HG02623 (cell line): ENCODE data around the gene B4GAT1.
A peak's percentile ranks its signal among the peaks of the same experiment; 100 is the strongest.

Experiments used
- ATAC-seq: cut with Tn5 transposase; IDR thresholded peaks from one replicate; pipeline ENCODE4 v1.9.1; 2021; ENCODE audit warnings: moderate library complexity; ENCODE audit not compliant: unreplicated experiment

The B4GAT1 gene

DNA sequence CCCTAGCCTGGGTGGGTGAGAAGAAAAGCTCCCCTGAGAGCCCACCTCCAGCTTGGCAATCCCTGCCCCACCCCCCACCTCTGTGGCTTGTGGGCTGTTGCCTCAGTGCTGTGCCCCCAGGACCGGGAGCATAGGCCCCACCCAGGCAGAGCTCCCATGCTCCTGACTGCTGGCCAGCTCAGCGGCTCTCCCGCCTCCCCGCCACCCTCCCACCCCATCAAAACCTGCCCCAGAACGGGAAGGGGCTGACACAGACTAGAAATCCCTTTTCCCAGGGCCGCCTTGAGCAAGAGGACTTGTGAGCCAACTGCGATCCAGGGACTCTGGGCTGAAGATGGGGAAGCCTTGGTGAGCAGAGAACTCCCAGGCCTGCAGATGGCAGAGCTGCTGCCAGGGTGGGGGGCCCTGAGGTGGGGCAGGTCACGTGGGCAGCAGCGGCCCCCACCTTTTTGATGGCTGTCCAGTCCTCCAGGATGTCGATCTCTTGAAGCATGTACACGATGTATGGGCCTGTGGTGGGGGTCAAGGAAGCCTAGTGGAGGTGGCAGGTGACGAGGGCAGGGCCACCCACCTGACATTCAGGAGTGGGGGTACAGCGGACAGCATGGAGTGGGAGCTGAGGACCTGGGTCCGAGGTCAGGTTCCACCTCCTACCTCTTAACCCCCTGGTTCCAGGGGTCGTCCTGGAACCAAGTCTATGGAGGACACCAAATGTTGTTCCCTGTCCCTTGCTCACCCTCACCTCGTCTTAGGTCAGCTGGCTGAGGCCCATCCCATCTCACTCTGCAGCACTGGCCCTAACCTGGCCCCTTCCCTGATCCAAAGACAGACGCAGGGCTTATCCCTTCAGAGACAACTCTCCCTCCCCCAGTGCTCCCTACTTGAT, 8.9 kb downstream of the B4GAT1 start:
- no peak for ATAC-seq

GRCh38 chr11:66337103-66337899, 10.1 kb downstream of the B4GAT1 start:
- ATAC-seq, result no peak

- ATAC-seq, result peak; percentile 49
Observed at GRCh38 chr11:66336234-66337102, 11.0 kb downstream of the B4GAT1 start, which contains the start of gene RIN1. TSS of gene RIN1 (minus strand) at chr11:66336434. CDS start at chr11:66336402, 32 bp downstream.

DNA sequence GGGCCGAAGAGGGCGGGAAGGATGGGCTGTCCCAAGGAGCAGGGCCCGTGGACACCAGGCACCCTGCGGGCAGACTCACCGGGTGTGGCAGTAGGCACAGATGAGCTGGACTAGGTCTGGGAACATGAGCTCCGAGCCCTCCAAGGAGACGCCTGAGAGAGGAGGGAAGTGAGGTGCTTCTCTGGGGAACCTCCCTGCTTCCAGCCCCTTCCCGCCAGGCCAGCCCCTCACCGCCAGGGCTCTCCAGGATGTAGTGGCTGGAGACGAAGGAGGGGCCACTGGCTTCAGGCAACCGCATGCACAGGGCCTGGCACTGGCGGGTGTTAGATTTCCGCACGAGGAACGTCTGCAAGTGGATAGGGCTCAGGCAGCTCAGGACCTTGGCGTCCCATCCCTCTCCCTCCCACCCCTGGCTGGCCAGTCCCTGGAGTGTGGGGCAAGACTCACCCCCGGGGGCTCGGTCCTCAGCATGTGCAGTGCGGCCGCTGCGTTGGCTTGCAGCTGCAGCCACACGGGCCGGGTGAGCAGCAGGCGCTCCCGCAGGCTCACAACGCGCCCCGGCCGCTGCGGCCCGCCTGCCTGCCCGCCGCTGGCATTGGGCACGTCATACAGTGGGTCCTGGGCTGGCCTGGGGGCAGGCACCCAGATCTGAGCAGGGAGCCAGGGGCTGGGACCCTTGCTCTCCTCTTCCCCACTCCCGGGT, 11.7 kb downstream of the B4GAT1 start:
- no peak for ATAC-seq

- ATAC-seq, result no peak
Observed at GRCh38 chr11:66334605-66335442, 12.6 kb downstream of the B4GAT1 start.

- no peak for ATAC-seq
Observed at GRCh38 chr11:66333896-66334604, 13.4 kb downstream of the B4GAT1 start.

DNA sequence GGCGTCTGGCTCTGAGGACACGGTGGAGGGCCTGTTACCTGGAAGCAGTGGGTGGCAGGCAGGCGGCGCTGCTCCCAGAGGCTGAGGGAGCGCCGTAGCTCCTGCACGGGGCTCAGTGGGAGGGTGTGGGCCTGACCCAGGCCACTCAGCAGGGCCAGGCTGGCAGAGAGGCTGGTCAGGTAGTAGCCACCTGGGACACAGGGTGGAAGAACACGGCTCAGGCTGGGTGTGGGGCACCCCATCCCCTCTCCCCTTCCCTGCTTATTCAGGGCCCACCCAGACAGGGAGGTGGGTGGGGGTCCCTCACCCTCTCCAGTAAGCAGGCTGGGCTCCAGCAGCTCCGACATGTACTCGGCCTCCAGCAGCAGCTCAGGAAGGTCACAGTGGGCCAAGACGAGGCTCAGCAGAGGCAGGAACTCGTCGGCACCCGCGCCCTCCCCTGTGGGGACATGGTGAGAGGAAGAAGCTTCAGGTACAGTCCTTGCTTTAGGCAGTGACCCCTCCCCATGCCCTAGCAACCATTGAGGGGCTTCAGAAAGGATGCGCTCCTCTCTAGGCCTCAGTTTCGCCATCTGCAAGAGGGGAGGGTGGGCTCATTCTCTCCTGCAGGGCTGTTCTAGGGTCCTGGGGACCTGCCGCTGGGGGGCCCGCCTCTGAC, 14.1 kb downstream of the B4GAT1 start:
- ATAC-seq, result no peak

DNA sequence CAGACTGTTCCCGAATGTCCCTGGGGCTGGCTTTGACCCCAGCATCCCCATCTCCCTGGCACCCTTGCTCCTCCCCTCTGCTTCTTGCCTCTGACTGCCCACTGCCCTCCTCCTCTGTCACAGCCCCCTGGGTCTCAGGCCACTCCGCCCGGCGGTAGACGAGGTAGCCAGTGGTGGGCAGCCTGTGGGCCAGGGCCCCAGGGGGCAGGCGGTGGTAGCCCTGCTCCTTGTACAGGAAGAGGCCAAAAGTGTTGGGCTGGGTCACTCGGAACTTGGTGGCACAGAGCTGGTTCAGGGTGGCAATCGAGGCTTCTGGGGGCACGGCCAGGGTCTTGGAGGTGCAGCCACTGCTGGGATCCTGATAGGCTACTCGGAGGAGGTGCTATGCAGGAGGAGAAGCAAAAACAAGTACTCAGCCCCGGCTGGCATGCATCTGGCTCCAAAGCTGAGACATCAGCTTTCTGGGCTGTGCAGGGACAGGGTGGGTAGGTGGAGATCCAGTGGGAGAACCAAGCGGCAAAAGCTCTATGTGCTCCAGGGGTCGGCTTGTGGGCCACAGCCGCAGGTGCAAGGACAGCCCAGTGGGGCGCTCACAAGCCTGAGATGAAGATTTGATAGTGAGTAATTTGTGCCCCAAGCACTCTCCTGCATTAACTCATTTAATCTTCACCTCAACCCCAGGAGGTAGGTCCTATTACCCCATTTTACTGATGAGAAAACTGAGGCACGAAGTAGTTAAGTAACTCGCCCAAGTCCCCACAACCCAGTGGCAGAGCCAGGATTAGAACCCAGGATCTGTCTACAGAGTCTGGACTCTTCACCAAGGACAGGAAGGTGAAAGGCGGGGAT, 14.8 kb downstream of the B4GAT1 start:
- ATAC-seq, result no peak

DNA sequence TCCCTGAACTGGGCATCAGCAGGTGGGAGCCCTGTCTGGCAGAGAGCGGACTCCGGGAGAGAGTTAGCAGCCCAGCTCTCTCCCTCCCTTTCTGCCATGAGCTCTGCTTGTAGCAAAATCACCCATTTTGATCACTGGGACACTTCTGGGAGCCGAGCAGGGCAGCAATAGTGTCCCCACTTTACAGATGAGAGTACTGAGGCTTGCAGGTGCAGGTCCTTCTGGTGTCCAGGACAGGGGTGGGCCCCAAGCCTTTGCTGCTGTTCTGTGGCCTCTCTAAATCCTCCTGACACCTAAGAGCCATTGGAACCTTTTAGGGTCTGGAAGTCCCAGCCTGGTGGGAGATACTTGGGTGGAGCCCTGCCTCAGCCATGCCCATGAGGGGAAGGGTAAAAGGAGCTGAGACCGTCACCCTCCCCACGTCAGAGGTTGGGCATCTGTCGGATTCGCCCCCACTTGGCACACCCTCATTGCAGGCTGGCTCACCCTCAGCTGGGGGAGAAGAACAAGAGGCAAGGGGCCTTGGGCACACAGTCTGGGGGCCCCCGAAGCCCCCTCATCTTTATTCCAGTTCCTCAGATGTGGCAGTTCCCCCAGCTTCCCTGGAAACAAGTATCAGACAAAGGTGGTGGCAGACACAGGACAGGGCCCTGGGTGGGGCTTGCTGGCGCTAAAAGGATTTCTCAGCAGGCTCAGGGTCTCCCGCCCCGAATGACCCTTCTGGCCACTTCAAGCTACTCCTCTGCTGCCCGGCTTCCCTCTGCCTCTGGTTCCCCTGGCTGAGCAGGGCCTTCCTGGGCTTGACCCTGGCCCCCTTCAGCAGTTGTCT, 15.7 kb downstream of the B4GAT1 start:
- no peak for ATAC-seq

DNA sequence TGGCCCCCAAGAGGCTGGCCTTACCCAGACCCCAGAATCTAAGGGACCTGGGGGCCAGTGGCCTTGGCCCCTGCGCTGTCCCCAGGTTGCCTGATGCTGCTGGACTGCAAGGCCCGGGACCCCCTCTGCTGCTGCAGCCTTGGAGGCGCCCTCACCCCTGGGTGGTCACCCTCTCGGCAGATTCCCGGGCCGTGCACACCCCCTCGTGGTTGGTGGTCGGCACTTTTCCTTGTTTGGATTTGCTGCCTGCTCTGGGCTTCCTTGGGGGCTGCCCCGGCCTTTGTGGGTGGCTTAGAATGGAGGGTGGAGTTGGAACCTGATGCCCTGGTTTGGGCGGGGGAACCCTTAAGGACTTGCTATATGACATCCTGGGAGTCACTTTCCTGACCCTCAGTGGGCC, 16.5 kb downstream of the B4GAT1 start:
- ATAC-seq, result no peak

DNA sequence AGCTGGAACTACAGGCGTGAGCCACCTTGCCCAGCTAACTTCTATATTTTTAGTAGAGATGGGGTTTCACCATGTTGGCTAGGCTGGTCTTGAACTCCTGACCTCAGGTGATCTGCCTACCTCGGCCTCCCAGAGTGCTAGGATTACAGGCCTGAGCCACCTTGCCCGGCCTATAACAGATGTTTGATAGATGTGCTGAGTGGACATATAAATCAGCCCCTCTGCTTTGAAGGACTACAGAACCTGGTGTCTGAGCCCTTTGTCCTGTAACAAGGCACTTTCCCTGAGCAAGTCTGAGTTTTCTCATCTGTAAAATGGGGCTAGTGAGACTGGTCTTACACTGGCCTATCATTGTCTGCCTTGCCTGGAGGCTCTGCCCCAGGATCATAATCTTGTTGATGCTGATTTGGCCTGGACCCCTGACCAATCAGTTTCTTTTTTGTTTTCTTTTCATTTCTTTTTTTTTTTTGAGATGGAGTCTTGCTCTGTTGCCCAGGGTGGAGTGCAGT, 18.2 kb downstream of the B4GAT1 start:
- ATAC-seq, result no peak

DNA sequence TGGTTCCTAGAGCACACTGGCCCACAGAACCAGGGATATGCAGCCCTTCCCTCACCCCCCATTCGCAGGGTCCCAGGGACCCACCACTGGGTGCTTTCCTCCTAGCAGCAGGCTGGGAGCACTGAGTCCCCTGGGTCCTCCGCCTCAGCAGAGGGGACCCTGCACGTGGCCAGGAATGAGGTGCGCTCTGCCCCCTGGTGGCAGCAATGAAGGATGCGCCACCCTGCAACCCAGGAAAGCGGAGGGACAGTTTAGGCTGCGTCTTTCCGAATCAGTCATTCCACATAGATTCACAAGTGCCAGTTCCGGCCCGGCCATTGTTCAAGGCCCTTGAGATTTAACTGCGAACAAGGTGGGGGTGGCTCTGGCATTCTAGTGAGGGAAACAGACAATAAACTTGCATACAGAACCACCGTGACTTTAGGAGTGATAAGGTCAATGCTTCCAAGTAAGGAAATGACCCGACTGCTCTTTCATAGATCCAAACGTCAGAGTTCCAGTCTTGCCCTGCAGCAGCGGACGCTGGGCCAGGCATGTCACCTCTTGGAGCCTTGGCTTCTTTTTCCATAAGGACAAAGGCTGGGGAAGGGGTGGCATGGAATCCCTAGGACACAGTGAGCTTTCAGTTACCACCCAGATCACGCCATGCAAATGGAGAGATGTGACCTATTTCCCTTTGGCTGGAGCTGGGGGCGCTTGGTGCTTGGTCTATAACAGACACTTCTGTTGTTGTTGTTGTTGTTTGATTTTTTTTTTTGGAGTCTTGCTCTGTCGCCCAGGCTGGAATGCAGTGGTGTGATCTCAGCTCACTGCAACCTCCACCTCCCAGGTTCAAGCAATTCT, 18.9 kb downstream of the B4GAT1 start:
- ATAC-seq, result no peak

DNA sequence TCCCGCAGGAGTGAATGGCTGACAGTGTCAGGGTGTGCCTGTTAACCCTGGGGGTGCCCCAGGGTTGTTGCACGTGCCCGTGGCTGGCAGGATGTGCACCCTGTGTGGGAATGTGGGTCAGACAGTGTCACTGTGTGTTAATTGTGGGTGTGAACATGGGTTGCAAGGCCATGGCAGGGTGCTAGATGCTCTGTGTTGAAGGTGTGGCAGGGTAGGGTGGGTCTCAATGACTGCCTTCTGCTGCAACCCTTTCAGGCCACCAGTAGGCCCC, 19.5 kb downstream of the B4GAT1 start:
- ATAC-seq, result no peak

GRCh38 chr11:66327171-66328030, 20.0 kb downstream of the B4GAT1 start:
- ATAC-seq, result no peak
